ENCODE data around the gene LCP2. TPM values are rescaled to one million over a fixed set of nuclear protein-coding genes. Genes with fewer than 3 reads are reported as not detected.

Gene LCP2
- polyA plus RNA-seq, 2 donors = 2.4 to 2.6 TPM

GRCh38 chr5:170270293-170271069 lies 27.1 kb downstream of the LCP2 start:
- Histone ChIP-seq H3K36me3 (ENCODE audit: control insufficient read depth in 2 of 2, insufficient read depth in 2 of 2, low read length in 1 of 2) (no peaks in the 10 kb centered on the region), H3K4me1 (ENCODE audit: control insufficient read depth in 2 of 2, insufficient read depth in 2 of 2, low read length in 1 of 2) (peaks cover 0 to 3% of the 10 kb centered on the region in 2 donors), H3K27me3 (ENCODE audit: control insufficient read depth in 1 of 2, insufficient read depth in 2 of 2, low read length in 2 of 2) (no peaks in the 10 kb centered on the region), H3K9me3 (ENCODE audit: control insufficient read depth in 2 of 2, insufficient read depth in 1 of 2, low read depth in 1 of 2, low read length in 1 of 2) (no peaks in the 10 kb centered on the region), H3K4me3 (ENCODE audit: low read depth in 1 of 2, low read length in 2 of 2) (no peak overlapping the region), H3K27ac (ENCODE audit: low read depth in 2 of 2, low read length in 1 of 2) (no peak overlapping the region)
- 83 to 85% methylated on average over 15 of the region's 15 CpGs for WGBS, 2 donors

- no peaks in the 10 kb centered on the region for H3K9me3 ChIP-seq (ENCODE audit: control insufficient read depth in 2 of 2, insufficient read depth in 1 of 2, low read depth in 1 of 2, low read length in 1 of 2)
- H3K4me1 ChIP-seq (ENCODE audit: control insufficient read depth in 2 of 2, insufficient read depth in 2 of 2, low read length in 1 of 2) = peaks cover 0 to 3% of the 10 kb centered on the region in 2 donors
- no peaks in the 10 kb centered on the region for H3K27me3 ChIP-seq (ENCODE audit: control insufficient read depth in 1 of 2, insufficient read depth in 2 of 2, low read length in 2 of 2)
- 76 to 79% methylated on average over 7 of the region's 7 CpGs for WGBS, 2 donors
- H3K4me3 ChIP-seq (ENCODE audit: low read depth in 1 of 2, low read length in 2 of 2) = no peak overlapping the region
- H3K27ac ChIP-seq (ENCODE audit: low read depth in 2 of 2, low read length in 1 of 2) = no peak overlapping the region
- no peaks in the 10 kb centered on the region for H3K36me3 ChIP-seq (ENCODE audit: control insufficient read depth in 2 of 2, insufficient read depth in 2 of 2, low read length in 1 of 2)
These were observed 28.0 kb downstream of the LCP2 start for GRCh38 chr5:170269579-170269978.

GRCh38 chr5:170268884-170269283 lies 28.7 kb downstream of the LCP2 start:
- H3K36me3 ChIP-seq (ENCODE audit: control insufficient read depth in 2 of 2, insufficient read depth in 2 of 2, low read length in 1 of 2) = no peaks in the 10 kb centered on the region
- H3K4me3 ChIP-seq (ENCODE audit: low read depth in 1 of 2, low read length in 2 of 2) = no peak overlapping the region
- H3K9me3 ChIP-seq (ENCODE audit: control insufficient read depth in 2 of 2, insufficient read depth in 1 of 2, low read depth in 1 of 2, low read length in 1 of 2) = no peaks in the 10 kb centered on the region
- no peaks in the 10 kb centered on the region for H3K27me3 ChIP-seq (ENCODE audit: control insufficient read depth in 1 of 2, insufficient read depth in 2 of 2, low read length in 2 of 2)
- peaks cover 0 to 3% of the 10 kb centered on the region in 2 donors for H3K4me1 ChIP-seq (ENCODE audit: control insufficient read depth in 2 of 2, insufficient read depth in 2 of 2, low read length in 1 of 2)
- 37 to 60% methylated on average over 3 of the region's 3 CpGs for WGBS, 2 donors
- peak overlapping the region in 1 of 2 donors; percentile 26 for H3K27ac ChIP-seq (ENCODE audit: low read depth in 2 of 2, low read length in 1 of 2)

- H3K36me3 ChIP-seq (ENCODE audit: control insufficient read depth in 2 of 2, insufficient read depth in 2 of 2, low read length in 1 of 2) = no peaks in the 10 kb centered on the region
- H3K9me3 ChIP-seq (ENCODE audit: control insufficient read depth in 2 of 2, insufficient read depth in 1 of 2, low read depth in 1 of 2, low read length in 1 of 2) = no peaks in the 10 kb centered on the region
- 36 to 41% methylated on average over 15 of the region's 15 CpGs for WGBS, 2 donors
- peaks cover 0 to 3% of the 10 kb centered on the region in 2 donors for H3K4me1 ChIP-seq (ENCODE audit: control insufficient read depth in 2 of 2, insufficient read depth in 2 of 2, low read length in 1 of 2)
- H3K27me3 ChIP-seq (ENCODE audit: control insufficient read depth in 1 of 2, insufficient read depth in 2 of 2, low read length in 2 of 2) = no peaks in the 10 kb centered on the region
- peak overlapping the region in 1 of 2 donors; percentile 17 for H3K27ac ChIP-seq (ENCODE audit: low read depth in 2 of 2, low read length in 1 of 2)
- H3K4me3 ChIP-seq (ENCODE audit: low read depth in 1 of 2, low read length in 2 of 2) = no peak overlapping the region
These were observed 29.4 kb downstream of the LCP2 start for GRCh38 chr5:170268153-170268689.

GRCh38 chr5:170267431-170268152 lies 30.0 kb downstream of the LCP2 start:
- Histone ChIP-seq H3K27ac (ENCODE audit: low read depth in 2 of 2, low read length in 1 of 2) (peak overlapping the region in 1 of 2 donors; percentile 20), H3K9me3 (ENCODE audit: control insufficient read depth in 2 of 2, insufficient read depth in 1 of 2, low read depth in 1 of 2, low read length in 1 of 2) (no peaks in the 10 kb centered on the region), H3K4me3 (ENCODE audit: low read depth in 1 of 2, low read length in 2 of 2) (no peak overlapping the region), H3K36me3 (ENCODE audit: control insufficient read depth in 2 of 2, insufficient read depth in 2 of 2, low read length in 1 of 2) (no peaks in the 10 kb centered on the region), H3K27me3 (ENCODE audit: control insufficient read depth in 1 of 2, insufficient read depth in 2 of 2, low read length in 2 of 2) (no peaks in the 10 kb centered on the region), H3K4me1 (ENCODE audit: control insufficient read depth in 2 of 2, insufficient read depth in 2 of 2, low read length in 1 of 2) (peaks cover 0 to 3% of the 10 kb centered on the region in 2 donors)
- WGBS, 2 donors = 27 to 30% methylated on average over 16 of the region's 16 CpGs

- H3K4me1 ChIP-seq (ENCODE audit: control insufficient read depth in 2 of 2, insufficient read depth in 2 of 2, low read length in 1 of 2) = peaks cover 0 to 3% of the 10 kb centered on the region in 2 donors
- WGBS, 2 donors = 56 to 57% methylated on average over 17 of the region's 17 CpGs
- H3K9me3 ChIP-seq (ENCODE audit: control insufficient read depth in 2 of 2, insufficient read depth in 1 of 2, low read depth in 1 of 2, low read length in 1 of 2) = no peaks in the 10 kb centered on the region
- H3K27me3 ChIP-seq (ENCODE audit: control insufficient read depth in 1 of 2, insufficient read depth in 2 of 2, low read length in 2 of 2) = no peaks in the 10 kb centered on the region
- H3K27ac ChIP-seq (ENCODE audit: low read depth in 2 of 2, low read length in 1 of 2) = peak overlapping the region in 1 of 2 donors; percentile 20
- no peaks in the 10 kb centered on the region for H3K36me3 ChIP-seq (ENCODE audit: control insufficient read depth in 2 of 2, insufficient read depth in 2 of 2, low read length in 1 of 2)
- no peak overlapping the region for H3K4me3 ChIP-seq (ENCODE audit: low read depth in 1 of 2, low read length in 2 of 2)
These were observed 30.8 kb downstream of the LCP2 start for GRCh38 chr5:170266570-170267381.

GRCh38 chr5:170265522-170265921 lies 32.1 kb downstream of the LCP2 start:
- Histone ChIP-seq H3K4me3 (ENCODE audit: low read depth in 1 of 2, low read length in 2 of 2) (no peak overlapping the region), H3K4me1 (ENCODE audit: control insufficient read depth in 2 of 2, insufficient read depth in 2 of 2, low read length in 1 of 2) (peaks cover 0 to 3% of the 10 kb centered on the region in 2 donors), H3K27me3 (ENCODE audit: control insufficient read depth in 1 of 2, insufficient read depth in 2 of 2, low read length in 2 of 2) (no peaks in the 10 kb centered on the region), H3K27ac (ENCODE audit: low read depth in 2 of 2, low read length in 1 of 2) (no peak overlapping the region), H3K36me3 (ENCODE audit: control insufficient read depth in 2 of 2, insufficient read depth in 2 of 2, low read length in 1 of 2) (peaks cover 0 to 4% of the 10 kb centered on the region in 2 donors), H3K9me3 (ENCODE audit: control insufficient read depth in 2 of 2, insufficient read depth in 1 of 2, low read depth in 1 of 2, low read length in 1 of 2) (no peaks in the 10 kb centered on the region)
- 34 to 44% methylated on average over 5 of the region's 5 CpGs for WGBS, 2 donors

- peaks cover 0 to 5% of the 10 kb centered on the region in 2 donors for H3K36me3 ChIP-seq (ENCODE audit: control insufficient read depth in 2 of 2, insufficient read depth in 2 of 2, low read length in 1 of 2)
- H3K9me3 ChIP-seq (ENCODE audit: control insufficient read depth in 2 of 2, insufficient read depth in 1 of 2, low read depth in 1 of 2, low read length in 1 of 2) = no peaks in the 10 kb centered on the region
- H3K4me3 ChIP-seq (ENCODE audit: low read depth in 1 of 2, low read length in 2 of 2) = no peak overlapping the region
- H3K27me3 ChIP-seq (ENCODE audit: control insufficient read depth in 1 of 2, insufficient read depth in 2 of 2, low read length in 2 of 2) = no peaks in the 10 kb centered on the region
- 68 to 81% methylated on average over 4 of the region's 4 CpGs for WGBS, 2 donors
- H3K27ac ChIP-seq (ENCODE audit: low read depth in 2 of 2, low read length in 1 of 2) = no peak overlapping the region
- no peaks in the 10 kb centered on the region for H3K4me1 ChIP-seq (ENCODE audit: control insufficient read depth in 2 of 2, insufficient read depth in 2 of 2, low read length in 1 of 2)
These were observed 33.7 kb downstream of the LCP2 start for GRCh38 chr5:170263906-170264305.
